H9 (cell line): ENCODE measurements around the gene ATP8B4. TPM values are rescaled to one million over a fixed set of nuclear protein-coding genes. Genes with fewer than 3 reads are reported as not detected.

Experiments used
- DNase-seq: peaks from one replicate; pipeline ENCODE4 v3.0.0-alpha.2; 2017
- H2AFZ ChIP-seq: one replicate; pipeline ENCODE4 v1.6.1; 2013; ENCODE audit warnings: mild to moderate bottlenecking, low read length, control low read depth, moderate library complexity
- H2AK5ac ChIP-seq: 2 replicates; pipeline ENCODE4 v1.6.1; 2013; ENCODE audit warnings: low read length, control low read depth, mixed read lengths; ENCODE audit not compliant: insufficient read length
- H2BK120ac ChIP-seq: one replicate; pipeline ENCODE4 v1.6.1; 2013; ENCODE audit warnings: low read depth, mild to moderate bottlenecking, low read length, control low read depth, inconsistent platforms; ENCODE audit not compliant: poor library complexity, severe bottlenecking
- H2BK12ac ChIP-seq: 2 replicates; pipeline ENCODE4 v1.6.1; 2013; ENCODE audit warnings: low read length, control low read depth, mixed read lengths, low read depth; ENCODE audit not compliant: insufficient read length
- H2BK15ac ChIP-seq: 2 replicates; pipeline ENCODE4 v1.6.1; 2013; ENCODE audit warnings: low read depth, low read length, control low read depth
- H2BK20ac ChIP-seq: one replicate; pipeline ENCODE4 v1.6.1; 2013; ENCODE audit warnings: low read depth, mild to moderate bottlenecking, low read length, control low read depth, inconsistent platforms; ENCODE audit not compliant: poor library complexity, severe bottlenecking
- H2BK5ac ChIP-seq: 2 replicates; pipeline ENCODE4 v1.6.1; 2013; ENCODE audit warnings: low read length, control low read depth, mixed read lengths; ENCODE audit not compliant: insufficient read length
- H3K14ac ChIP-seq: 2 replicates; pipeline ENCODE4 v1.6.1; 2013; ENCODE audit warnings: low read length, control low read depth; ENCODE audit not compliant: insufficient read depth
- H3K18ac ChIP-seq: 2 replicates; pipeline ENCODE4 v1.6.1; 2013; ENCODE audit warnings: low read depth, mild to moderate bottlenecking, mixed read lengths, low read length, control low read depth; ENCODE audit not compliant: insufficient read length
- H3K23ac ChIP-seq: 2 replicates; pipeline ENCODE4 v1.6.1; 2013; ENCODE audit warnings: low read length, control low read depth, mixed read lengths, low read depth; ENCODE audit not compliant: insufficient read length
- H3K23me2 ChIP-seq: 2 replicates; pipeline ENCODE4 v1.6.1; 2013; ENCODE audit warnings: low read depth, mild to moderate bottlenecking, mixed read lengths, low read length, control low read depth; ENCODE audit not compliant: insufficient read length, poor library complexity, severe bottlenecking
- H3K27ac ChIP-seq: 2 replicates; pipeline ENCODE4 v1.5.1; 2013; ENCODE audit warnings: low read length, control low read depth, mixed read lengths, low read depth; ENCODE audit not compliant: insufficient read length
- H3K27me3 ChIP-seq: 2 replicates; pipeline ENCODE4 v1.6.1; 2013; ENCODE audit warnings: low read length, control low read depth, inconsistent platforms; ENCODE audit not compliant: insufficient read depth
- H3K4ac ChIP-seq: 2 replicates; pipeline ENCODE4 v1.6.1; 2013; ENCODE audit warnings: low read depth, mild to moderate bottlenecking, control low read depth, inconsistent platforms, low read length, moderate library complexity
- H3K4me1 ChIP-seq: 2 replicates; pipeline ENCODE4 v1.6.1; 2013; ENCODE audit warnings: low read length, control low read depth, inconsistent platforms; ENCODE audit not compliant: insufficient read depth
- H3K4me2 ChIP-seq: 2 replicates; pipeline ENCODE4 v1.6.1; 2013; ENCODE audit warnings: low read length, control low read depth, mixed read lengths; ENCODE audit not compliant: insufficient read length, insufficient read depth
- H3K56ac ChIP-seq: 2 replicates; pipeline ENCODE4 v1.6.1; 2013; ENCODE audit warnings: low read depth, mild to moderate bottlenecking, mixed read lengths, low read length, control low read depth; ENCODE audit not compliant: insufficient read length
- H3K79me1 ChIP-seq: 2 replicates; pipeline ENCODE4 v1.6.1; 2013; ENCODE audit warnings: low read depth, mild to moderate bottlenecking, moderate library complexity, low read length, control low read depth, inconsistent platforms; ENCODE audit not compliant: insufficient read depth, poor library complexity, severe bottlenecking
- H3K79me2 ChIP-seq: 2 replicates; pipeline ENCODE4 v1.6.1; 2013; ENCODE audit warnings: low read length, control low read depth, inconsistent platforms; ENCODE audit not compliant: insufficient read depth
- H3K9ac ChIP-seq: 2 replicates; pipeline ENCODE4 v1.6.1; 2013; ENCODE audit warnings: low read length, control low read depth, mixed read lengths; ENCODE audit not compliant: insufficient read length; ENCODE audit errors: extremely low read depth
- H3K9me3 ChIP-seq: one replicate; pipeline ENCODE4 v1.6.1; 2013; ENCODE audit warnings: low read depth, low read length, inconsistent platforms; ENCODE audit not compliant: control insufficient read depth
- H3T11ph ChIP-seq: one replicate; pipeline ENCODE4 v1.6.1; 2013; ENCODE audit warnings: mild to moderate bottlenecking, low read length, control low read depth, inconsistent platforms
- H4K20me1 ChIP-seq: one replicate; pipeline ENCODE4 v1.6.1; 2013; ENCODE audit not compliant: control insufficient read depth, insufficient read length, insufficient read depth
- H4K5ac ChIP-seq: 2 replicates; pipeline ENCODE4 v1.6.1; 2013; ENCODE audit warnings: low read depth, mild to moderate bottlenecking, mixed read lengths, low read length, control low read depth; ENCODE audit not compliant: insufficient read length
- H4K8ac ChIP-seq: replicated peaks from 2 replicates; pipeline ENCODE4 v1.6.1; 2013; ENCODE audit warnings: low read length, control low read depth, mixed read lengths, low read depth; ENCODE audit not compliant: insufficient read length
- H4K91ac ChIP-seq: 2 replicates; pipeline ENCODE4 v1.6.1; 2013; ENCODE audit warnings: low read depth, mild to moderate bottlenecking, moderate library complexity, mixed read lengths, low read length, control low read depth; ENCODE audit not compliant: insufficient read length
- H3K27ac Mint-ChIP-seq, 3 experiments: 2 replicates in 2 of 3; 3 replicates in 1 of 3; pipeline ENCODE4 v1.8.0; 2020 to 2021; ENCODE audit warnings: mixed read lengths in 3 of 3, mild to moderate bottlenecking in 1 of 3, moderate library complexity in 1 of 3
- H3K27me3 Mint-ChIP-seq: 2 replicates; pipeline ENCODE4 v1.8.0; 2021; ENCODE audit warnings: low read depth, mild to moderate bottlenecking, moderate library complexity, mixed read lengths
- H3K36me3 Mint-ChIP-seq, 3 experiments: 2 replicates in 2 of 3; 3 replicates in 1 of 3; pipeline ENCODE4 v1.8.0; 2020 to 2021; ENCODE audit warnings: low read depth in 3 of 3, mixed read lengths in 3 of 3; ENCODE audit not compliant: insufficient read depth in 1 of 3
- H3K4me1 Mint-ChIP-seq, 2 experiments: 2 replicates each; pipeline ENCODE4 v1.8.0; 2020; ENCODE audit warnings: mixed read lengths in 2 of 2
- H3K4me3 Mint-ChIP-seq, 2 experiments: 2 replicates in 1 of 2; 3 replicates in 1 of 2; pipeline ENCODE4 v1.8.0; 2020 to 2021; ENCODE audit warnings: mild to moderate bottlenecking in 2 of 2, mixed read lengths in 2 of 2, moderate library complexity in 1 of 2
- H3K9me3 Mint-ChIP-seq, 2 experiments: 2 replicates in 1 of 2; 3 replicates in 1 of 2; pipeline ENCODE4 v1.8.0; 2020; ENCODE audit warnings: mild to moderate bottlenecking in 2 of 2, mixed read lengths in 2 of 2, moderate library complexity in 1 of 2
- WGBS: extraction: QIAGEN DNeasy Blood & Tissue Kit; methylation state at CpG from one replicate; pipeline ENCODE4 v1.1.7; 2013; ENCODE audit warnings: missing lambda C conversion rate, low lambda C conversion rate, mixed read lengths; ENCODE audit not compliant: insufficient read length; ENCODE audit errors: extremely low coverage; 5-methylcytosine and 5-hydroxymethylcytosine counted together
- total RNA-seq: library from RNA; stranded (reverse); gene quantifications from 2 replicates; pipeline ENCODE4 v1.2.1, GENCODE V29; 2021
- TF ChIP-seq, protein P1 (sequence below): fragments of 200-600 bp; sonication (generic); conservative IDR thresholded peaks from 3 replicates; pipeline ENCODE4 v1.8.0; 2021; ENCODE audit warnings: antibody characterized with exemption, mild to moderate bottlenecking

The ATP8B4 gene
- total RNA-seq, 1 experiment from 2014 or later, result 0.52 TPM

DNA sequence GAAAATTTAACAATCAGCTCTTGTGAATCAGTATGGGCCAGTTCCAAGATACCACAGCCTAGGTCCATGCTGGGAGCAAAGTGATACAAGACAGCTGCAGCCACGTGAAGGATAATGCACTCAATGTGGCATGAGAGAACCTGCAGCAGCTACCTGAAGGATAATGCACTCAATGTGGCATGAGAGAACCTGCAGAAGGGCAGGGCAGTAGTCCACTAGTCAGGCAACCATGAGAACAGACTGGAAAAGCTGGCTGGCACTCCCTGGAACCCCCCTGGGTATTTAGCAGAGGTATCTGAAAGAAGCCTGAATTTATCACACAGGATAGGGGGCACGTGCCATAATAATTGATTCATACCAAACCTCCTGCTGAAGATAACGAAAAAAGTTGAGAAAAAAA is 237.6 kb downstream of the ATP8B4 start:
- Histone ChIP-seq H2BK5ac (no peak overlapping the region), H3K4me1 (peaks cover 5% of the 10 kb centered on the region; the same call in 1 of the 2 replicates), H4K8ac (no peak overlapping the region), H3K23ac (no peak overlapping the region), H4K20me1 (no peaks in the 10 kb centered on the region), H3K4me2 (no peak overlapping the region), H3K79me1 (no peaks in the 10 kb centered on the region), H3K4ac (no peak overlapping the region), H3K9me3 (no peaks in the 10 kb centered on the region), H4K5ac (no peak overlapping the region), H3K79me2 (no peaks in the 10 kb centered on the region), H4K91ac (no peak overlapping the region), H2AFZ (no peak overlapping the region), H2BK15ac (no peak overlapping the region), H2BK120ac (no peak overlapping the region), H3K56ac (no peak overlapping the region), H3K14ac (no peak overlapping the region; the same call in 1 of the 2 replicates), H2BK12ac (no peak overlapping the region), H2BK20ac (no peak overlapping the region), H3K27me3 (no peaks in the 10 kb centered on the region), H2AK5ac (no peak overlapping the region), H3T11ph (no peak overlapping the region), H3K18ac (no peak overlapping the region), H3K23me2 (no peaks in the 10 kb centered on the region), H3K9ac (no peak overlapping the region), H3K27ac (no peak overlapping the region)
- no peaks in the 10 kb centered on the region for H3K27me3 Mint-ChIP-seq
- no CpG with 5 or more reads among the region's 3 CpGs for WGBS
- TF ChIP-seq, protein P1, sequence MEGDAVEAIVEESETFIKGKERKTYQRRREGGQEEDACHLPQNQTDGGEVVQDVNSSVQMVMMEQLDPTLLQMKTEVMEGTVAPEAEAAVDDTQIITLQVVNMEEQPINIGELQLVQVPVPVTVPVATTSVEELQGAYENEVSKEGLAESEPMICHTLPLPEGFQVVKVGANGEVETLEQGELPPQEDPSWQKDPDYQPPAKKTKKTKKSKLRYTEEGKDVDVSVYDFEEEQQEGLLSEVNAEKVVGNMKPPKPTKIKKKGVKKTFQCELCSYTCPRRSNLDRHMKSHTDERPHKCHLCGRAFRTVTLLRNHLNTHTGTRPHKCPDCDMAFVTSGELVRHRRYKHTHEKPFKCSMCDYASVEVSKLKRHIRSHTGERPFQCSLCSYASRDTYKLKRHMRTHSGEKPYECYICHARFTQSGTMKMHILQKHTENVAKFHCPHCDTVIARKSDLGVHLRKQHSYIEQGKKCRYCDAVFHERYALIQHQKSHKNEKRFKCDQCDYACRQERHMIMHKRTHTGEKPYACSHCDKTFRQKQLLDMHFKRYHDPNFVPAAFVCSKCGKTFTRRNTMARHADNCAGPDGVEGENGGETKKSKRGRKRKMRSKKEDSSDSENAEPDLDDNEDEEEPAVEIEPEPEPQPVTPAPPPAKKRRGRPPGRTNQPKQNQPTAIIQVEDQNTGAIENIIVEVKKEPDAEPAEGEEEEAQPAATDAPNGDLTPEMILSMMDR, result no peak
- peaks cover 2 to 8% (median 3%) of the 10 kb centered on the region in 3 experiments; a peak in 3 of 7 replicates for H3K36me3 Mint-ChIP-seq
- DNase-seq, result no peak
- H3K27ac Mint-ChIP-seq, result no peak overlapping the region; a peak in 1 of 7 replicates
- peaks cover 32% of the 10 kb centered on the region in 2 experiments for H3K4me1 Mint-ChIP-seq
- no peak overlapping the region for H3K4me3 Mint-ChIP-seq
- no peaks in the 10 kb centered on the region; a peak in 2 of 5 replicates for H3K9me3 Mint-ChIP-seq
